Peyer's patch (tissue), 4 donors: ENCODE measurements around the gene MAPK8IP1. TPM values are rescaled to one million over a fixed set of nuclear protein-coding genes. Genes with fewer than 3 reads are reported as not detected.

Experiments
- DNase-seq, 3 donors: peaks; one replicate each; pipeline ENCODE4 v3.0.0-alpha.2; 2017 to 2019
- H3K27ac ChIP-seq, 4 donors: fragments of 200-600 bp; sonication (generic); one replicate each; pipeline ENCODE4 v1.5.1; 2016 to 2019
- H3K27me3 ChIP-seq, 2 donors: fragments of 200-600 bp; sonication (generic); one replicate each; pipeline ENCODE4 v1.5.1; 2019
- H3K36me3 ChIP-seq, 3 donors: fragments of 200-600 bp; sonication (generic); one replicate each; pipeline ENCODE4 v1.5.1; 2016 to 2019
- H3K4me1 ChIP-seq, 4 donors: fragments of 200-600 bp; sonication (generic); one replicate each; pipeline ENCODE4 v1.5.1; 2016 to 2019
- H3K4me3 ChIP-seq, 4 donors: fragments of 200-600 bp; sonication (generic); 1 replicate in 3 of 4; 2 replicates in 1 of 4; pipeline ENCODE4 v1.5.1; 2016 to 2019; ENCODE audit warnings: mild to moderate bottlenecking in 1 of 4
- H3K9me3 ChIP-seq, 4 donors: fragments of 200-600 bp; sonication (generic); one replicate each; pipeline ENCODE4 v1.5.1; 2016 to 2019; ENCODE audit warnings: mild to moderate bottlenecking in 1 of 4
- POLR2A ChIP-seq, 2 donors: fragments of 450-650 bp; IDR thresholded peaks; one replicate each; pipeline ENCODE4 v1.5.1; 2017; ENCODE audit warnings: antibody characterized with exemption in 2 of 2, mild to moderate bottlenecking in 2 of 2, moderate library complexity in 2 of 2
- total RNA-seq, 4 donors: library from RNA; depleted of rRNA; stranded (reverse); fragments of >200 nt; gene quantifications; one replicate each; pipeline ENCODE4 v1.1.0, GENCODE V29; 2016
- TF ChIP-seq, protein P1 (sequence below), 6 experiments: fragments of 450-650 bp in 4 of 6; fragments of 200-600 bp in 2 of 6; sonication (generic) in 1 of 6; IDR thresholded peaks; one replicate each; pipeline ENCODE4 v1.5.1; 2017 to 2019; ENCODE audit warnings: antibody characterized with exemption in 6 of 6, mild to moderate bottlenecking in 3 of 6, moderate library complexity in 1 of 6

MAPK8IP1 gene
- total RNA-seq, 4 donors from 2014 or later = 1.1 to 17.3 (median 3.3) TPM

DNA sequence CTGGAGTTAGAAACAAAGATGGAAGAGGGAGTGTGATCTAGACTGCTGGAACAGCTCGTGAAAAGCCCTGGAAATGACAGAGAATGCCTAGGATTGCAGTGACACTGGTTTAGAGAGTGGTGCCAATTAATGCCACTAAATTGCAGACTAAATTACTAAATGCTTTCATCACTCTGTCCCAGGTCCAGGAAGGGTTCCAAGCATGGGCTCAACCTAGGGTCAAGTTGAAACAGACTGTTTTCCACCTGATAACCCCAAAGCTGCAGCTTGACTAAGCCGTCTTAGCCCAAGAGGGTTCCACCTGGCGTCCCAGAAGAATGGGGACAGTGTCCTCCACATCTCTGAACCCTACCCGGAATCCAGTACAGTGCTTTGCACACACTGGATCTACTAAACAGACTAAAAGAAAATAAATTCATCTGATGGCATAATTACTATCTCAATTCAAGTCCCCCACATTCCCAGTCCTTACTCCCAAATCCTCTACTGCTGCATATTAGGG, 39.2 kb upstream of the MAPK8IP1 start:
- no peaks in the 10 kb centered on the region for H3K36me3 ChIP-seq
- TF ChIP-seq, protein P1, sequence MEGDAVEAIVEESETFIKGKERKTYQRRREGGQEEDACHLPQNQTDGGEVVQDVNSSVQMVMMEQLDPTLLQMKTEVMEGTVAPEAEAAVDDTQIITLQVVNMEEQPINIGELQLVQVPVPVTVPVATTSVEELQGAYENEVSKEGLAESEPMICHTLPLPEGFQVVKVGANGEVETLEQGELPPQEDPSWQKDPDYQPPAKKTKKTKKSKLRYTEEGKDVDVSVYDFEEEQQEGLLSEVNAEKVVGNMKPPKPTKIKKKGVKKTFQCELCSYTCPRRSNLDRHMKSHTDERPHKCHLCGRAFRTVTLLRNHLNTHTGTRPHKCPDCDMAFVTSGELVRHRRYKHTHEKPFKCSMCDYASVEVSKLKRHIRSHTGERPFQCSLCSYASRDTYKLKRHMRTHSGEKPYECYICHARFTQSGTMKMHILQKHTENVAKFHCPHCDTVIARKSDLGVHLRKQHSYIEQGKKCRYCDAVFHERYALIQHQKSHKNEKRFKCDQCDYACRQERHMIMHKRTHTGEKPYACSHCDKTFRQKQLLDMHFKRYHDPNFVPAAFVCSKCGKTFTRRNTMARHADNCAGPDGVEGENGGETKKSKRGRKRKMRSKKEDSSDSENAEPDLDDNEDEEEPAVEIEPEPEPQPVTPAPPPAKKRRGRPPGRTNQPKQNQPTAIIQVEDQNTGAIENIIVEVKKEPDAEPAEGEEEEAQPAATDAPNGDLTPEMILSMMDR (IDR thresholded peaks at IDR 0.05) = no peak
- no peak for TF ChIP-seq POLR2A (IDR thresholded peaks at IDR 0.05)
- H3K4me1 ChIP-seq = peaks cover 0 to 23% (median 10%) of the 10 kb centered on the region in 4 donors
- H3K4me3 ChIP-seq = no peak overlapping the region
- H3K27ac ChIP-seq = peak overlapping the region; percentile 90 to 97 (median 94)
- H3K27me3 ChIP-seq = no peaks in the 10 kb centered on the region
- no peak for DNase-seq
- no peaks in the 10 kb centered on the region for H3K9me3 ChIP-seq

DNA sequence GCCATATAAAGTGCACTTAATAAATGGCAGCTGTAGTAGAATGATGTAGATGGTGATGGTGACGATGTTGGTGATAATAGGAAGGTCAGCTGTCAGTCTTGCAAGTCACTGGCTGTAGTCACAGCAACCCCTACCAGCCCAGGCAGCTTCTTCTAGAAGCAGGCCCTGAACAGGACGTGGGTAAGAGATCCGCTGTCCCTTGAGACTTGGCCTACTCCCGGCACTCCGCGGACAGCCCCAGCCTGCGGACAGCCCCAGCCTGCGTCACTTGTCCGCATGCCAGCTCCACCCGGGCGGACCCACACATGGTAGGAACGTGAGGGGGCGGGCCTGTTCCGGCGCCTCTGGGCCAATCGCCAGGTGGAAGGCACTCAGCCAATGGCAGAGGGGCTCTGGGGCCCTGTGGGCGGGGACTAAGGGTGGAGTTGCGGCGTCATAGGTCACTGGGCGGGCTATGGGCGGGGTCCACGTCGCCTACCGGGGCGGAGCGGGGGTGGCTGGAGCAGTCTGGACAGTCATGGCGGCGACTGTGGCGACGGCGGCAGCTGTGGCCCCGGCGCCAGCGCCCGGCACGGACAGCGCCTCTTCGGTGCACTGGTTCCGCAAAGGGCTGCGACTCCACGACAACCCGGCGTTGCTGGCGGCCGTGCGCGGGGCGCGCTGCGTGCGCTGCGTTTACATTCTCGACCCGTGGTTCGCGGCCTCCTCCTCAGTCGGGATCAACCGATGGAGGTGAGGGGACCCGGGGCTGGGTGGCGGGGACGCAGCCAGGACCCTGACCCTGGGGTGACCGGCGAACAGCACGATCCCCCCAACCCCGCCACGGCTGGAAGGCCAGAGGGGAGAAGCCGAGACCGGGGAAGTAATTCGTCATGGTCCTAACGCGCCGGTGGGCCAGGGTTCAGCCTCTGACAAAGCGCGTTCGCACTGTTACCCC, 38.2 kb upstream of the MAPK8IP1 start, which contains the start of gene CRY2:
Gene CRY2 (plus strand): TSS at position 502 of the 937 bp plus-strand sequence. CDS start 16 bp downstream, at position 518.
- Histone ChIP-seq H3K27ac (peak within 1 kb of the TSS; percentile 90 to 97 (median 94)), H3K27me3 (no peaks in the 10 kb centered on the region), H3K9me3 (no peaks in the 10 kb centered on the region), H3K4me1 (peaks cover 0 to 30% (median 11%) of the 10 kb centered on the region in 4 donors), H3K4me3 (peak within 1 kb of the TSS; percentile 66 to 98 (median 80)), H3K36me3 (no peaks in the 10 kb centered on the region)
- peak; percentile 99 to 100 (median 100) for DNase-seq
- TF ChIP-seq, protein P1 (IDR thresholded peaks at IDR 0.05) = peak in 1 of 6 experiments; percentile 17
- TF ChIP-seq POLR2A (IDR thresholded peaks at IDR 0.05) = peak; percentile 97 to 98

DNA sequence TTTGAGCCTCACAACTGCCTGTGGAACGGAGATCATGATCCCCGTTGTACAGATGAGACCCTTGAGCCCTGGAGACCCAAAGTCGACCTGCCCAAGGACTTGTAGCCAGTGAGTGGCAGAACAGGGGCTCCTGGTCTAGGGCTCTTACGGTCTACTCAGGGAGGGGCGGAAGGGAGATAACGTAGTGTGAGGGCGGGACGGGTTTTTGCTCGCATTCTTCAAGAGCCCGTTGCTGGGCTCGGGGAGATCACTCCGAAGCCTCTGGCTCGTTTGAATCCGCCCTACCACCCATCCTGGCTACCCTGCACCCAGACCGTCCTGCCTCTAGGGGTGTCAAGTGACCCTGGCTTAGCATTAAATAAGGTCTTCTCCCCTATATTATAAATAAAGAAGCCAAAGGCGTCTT, 37.5 kb upstream of the MAPK8IP1 start:
- TF ChIP-seq, protein P1 (IDR thresholded peaks at IDR 0.05) = peak in 2 of 6 experiments; percentile 7 to 34
- TF ChIP-seq POLR2A (IDR thresholded peaks at IDR 0.05) = no peak
- peak in 2 of 3 donors; percentile 39 to 70 for DNase-seq
- H3K27ac ChIP-seq = peak overlapping the region; percentile 90 to 97 (median 94)
- peak overlapping the region; percentile 66 to 98 (median 80) for H3K4me3 ChIP-seq
- H3K27me3 ChIP-seq = no peaks in the 10 kb centered on the region
- peaks cover 0 to 36% (median 13%) of the 10 kb centered on the region in 4 donors for H3K4me1 ChIP-seq
- H3K36me3 ChIP-seq = no peaks in the 10 kb centered on the region
- H3K9me3 ChIP-seq = no peaks in the 10 kb centered on the region

DNA sequence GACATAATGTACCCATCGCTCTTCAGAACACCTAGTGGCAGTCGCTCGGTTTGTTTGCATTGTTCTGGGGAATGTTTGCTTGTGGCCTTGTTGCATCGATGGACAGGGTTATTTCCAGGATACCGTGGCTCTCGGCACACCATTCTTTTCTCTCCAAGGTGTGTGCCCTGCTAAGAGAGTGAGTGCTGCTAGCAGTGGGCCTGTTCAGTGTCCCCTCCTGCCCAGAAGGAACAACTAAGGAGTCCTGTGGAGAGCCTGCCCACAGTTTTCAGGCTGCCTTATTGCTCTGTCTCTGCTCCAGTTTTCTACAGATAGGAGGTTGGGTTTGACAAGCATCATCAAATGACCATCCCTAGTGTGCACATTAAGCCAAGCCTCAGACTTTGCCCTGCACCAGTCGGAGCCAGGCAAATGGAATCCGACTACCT, 36.8 kb upstream of the MAPK8IP1 start:
- Histone ChIP-seq H3K36me3 (no peaks in the 10 kb centered on the region), H3K27me3 (no peaks in the 10 kb centered on the region), H3K4me1 (peaks cover 0 to 40% (median 13%) of the 10 kb centered on the region in 4 donors), H3K9me3 (no peaks in the 10 kb centered on the region), H3K4me3 (peak overlapping the region in 3 of 4 donors; percentile 66 to 88 (median 73)), H3K27ac (peak overlapping the region in 3 of 4 donors; percentile 90 to 97 (median 96))
- no peak for DNase-seq
- TF ChIP-seq, protein P1 (IDR thresholded peaks at IDR 0.05) = no peak
- TF ChIP-seq POLR2A (IDR thresholded peaks at IDR 0.05) = peak in 1 of 2 donors; percentile 29

DNA sequence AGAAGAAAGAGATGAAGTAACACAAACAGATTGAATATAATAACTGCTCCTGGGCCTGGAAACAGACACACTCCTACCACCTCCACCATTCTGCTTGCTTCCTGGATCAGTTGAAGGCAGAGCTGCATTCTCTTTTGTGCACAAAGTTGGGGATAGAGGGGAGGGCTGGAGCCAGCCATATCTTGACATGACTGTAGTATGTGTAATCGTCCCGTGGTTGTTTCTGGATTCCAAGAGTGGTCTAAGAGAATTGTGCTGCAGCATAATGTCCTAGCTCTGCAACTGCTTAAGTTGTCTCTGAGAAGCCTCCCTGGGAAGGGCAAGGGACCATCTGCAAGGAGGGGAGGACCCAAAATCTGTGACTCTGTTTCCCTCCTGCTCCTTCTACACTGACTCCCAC, 35.0 kb upstream of the MAPK8IP1 start:
- TF ChIP-seq, protein P1 (IDR thresholded peaks at IDR 0.05) = no peak
- TF ChIP-seq POLR2A (IDR thresholded peaks at IDR 0.05) = no peak
- no peaks in the 10 kb centered on the region for H3K27me3 ChIP-seq
- no peak overlapping the region for H3K27ac ChIP-seq
- H3K9me3 ChIP-seq = no peaks in the 10 kb centered on the region
- H3K4me3 ChIP-seq = no peak overlapping the region
- no peak for DNase-seq
- no peaks in the 10 kb centered on the region for H3K36me3 ChIP-seq
- H3K4me1 ChIP-seq = peaks cover 0 to 55% (median 15%) of the 10 kb centered on the region in 4 donors
